Liver (tissue), 9 donors: ENCODE results near the gene CNTN1. TPM values are rescaled to one million over a fixed set of nuclear protein-coding genes. Genes with fewer than 3 reads are reported as not detected.

Experiments
- DNase-seq: peaks from one replicate; pipeline ENCODE4 v3.0.0-alpha.2; 2017; ENCODE audit warnings: low spot score
- H3K27ac ChIP-seq, 2 donors: one replicate each; pipeline ENCODE4 v1.7.0; 2013; ENCODE audit warnings: inconsistent platforms in 2 of 2, low read length in 2 of 2, control low read depth in 1 of 2, low read depth in 1 of 2, mild to moderate bottlenecking in 1 of 2
- H3K27me3 ChIP-seq, 4 donors: one replicate each; pipeline versions ENCODE4 v1.6.1 to v1.7.0; 2013; ENCODE audit warnings: low read length in 3 of 4, inconsistent platforms in 1 of 4, mild to moderate bottlenecking in 1 of 4, moderate library complexity in 1 of 4; ENCODE audit not compliant: control insufficient read depth in 4 of 4, insufficient read depth in 4 of 4
- H3K36me3 ChIP-seq, 4 donors: one replicate each; pipeline versions ENCODE4 v1.6.1 to v1.7.0; 2013; ENCODE audit warnings: low read length in 3 of 4, mild to moderate bottlenecking in 3 of 4, low read depth in 1 of 4, moderate library complexity in 1 of 4; ENCODE audit not compliant: control insufficient read depth in 4 of 4, insufficient read depth in 3 of 4
- H3K4me1 ChIP-seq, 4 donors: one replicate each; pipeline versions ENCODE4 v1.6.1 to v1.7.0; 2013; ENCODE audit warnings: low read length in 3 of 4, mild to moderate bottlenecking in 3 of 4, moderate library complexity in 1 of 4; ENCODE audit not compliant: control insufficient read depth in 4 of 4, insufficient read depth in 4 of 4
- H3K4me3 ChIP-seq, 3 donors: one replicate each; pipeline versions ENCODE4 v1.6.1 to v1.7.0; 2013; ENCODE audit warnings: low read length in 3 of 3, control low read depth in 1 of 3, low read depth in 1 of 3, mild to moderate bottlenecking in 1 of 3
- H3K9ac ChIP-seq, 2 donors: one replicate each; pipeline ENCODE4 v1.7.0; 2013; ENCODE audit warnings: low read length in 2 of 2, mild to moderate bottlenecking in 2 of 2, moderate library complexity in 2 of 2, control low read depth in 1 of 2, low read depth in 1 of 2
- H3K9me3 ChIP-seq, 4 donors: one replicate each; pipeline versions ENCODE4 v1.6.1 to v1.7.0; 2013; ENCODE audit warnings: low read length in 3 of 4; ENCODE audit not compliant: control insufficient read depth in 4 of 4
- CTCF ChIP-seq: fragments of 150-350 bp; IDR thresholded peaks from 2 replicates; pipeline ENCODE4 v1.5.1; 2017; ENCODE audit warnings: improper control_type of control experiment, low read depth, low read length; ENCODE audit not compliant: missing input control
- EGR1 ChIP-seq, 2 donors: IDR thresholded peaks; 2 replicates each; pipeline ENCODE4 v1.6.1; 2016 to 2018; ENCODE audit warnings: antibody characterized with exemption in 2 of 2, low read depth in 2 of 2
- FOXA1 ChIP-seq: IDR thresholded peaks from 2 replicates; pipeline ENCODE4 v1.6.1; 2016; ENCODE audit warnings: antibody characterized with exemption
- FOXA2 ChIP-seq: IDR thresholded peaks from 2 replicates; pipeline ENCODE4 v1.6.1; 2016; ENCODE audit warnings: antibody characterized with exemption
- HNF4A ChIP-seq, 2 donors: conservative IDR thresholded peaks; 2 replicates each; pipeline ENCODE4 v1.6.1; 2016; ENCODE audit warnings: antibody characterized with exemption in 2 of 2, mild to moderate bottlenecking in 2 of 2
- HNF4G ChIP-seq: IDR thresholded peaks from 2 replicates; pipeline ENCODE4 v1.6.1; 2016; ENCODE audit warnings: antibody characterized with exemption
- JUND ChIP-seq, 2 donors: IDR thresholded peaks; 2 replicates each; pipeline ENCODE4 v1.6.1; 2016; ENCODE audit warnings: antibody characterized with exemption in 2 of 2
- NR2F2 ChIP-seq: IDR thresholded peaks from 2 replicates; pipeline ENCODE4 v1.6.1; 2016; ENCODE audit warnings: antibody characterized with exemption
- RAD21 ChIP-seq, 2 donors: IDR thresholded peaks; 2 replicates each; pipeline ENCODE4 v1.6.1; 2016; ENCODE audit warnings: antibody characterized with exemption in 2 of 2, mild to moderate bottlenecking in 2 of 2
- RXRA ChIP-seq, 2 donors: IDR thresholded peaks; 2 replicates each; pipeline ENCODE4 v1.6.1; 2017 to 2018; ENCODE audit warnings: antibody characterized with exemption in 2 of 2, mild to moderate bottlenecking in 1 of 2
- SP1 ChIP-seq: IDR thresholded peaks from 2 replicates; pipeline ENCODE4 v1.6.1; 2018; ENCODE audit warnings: antibody characterized with exemption, mild to moderate bottlenecking
- TAF1 ChIP-seq: conservative IDR thresholded peaks from 2 replicates; pipeline ENCODE4 v1.6.1; 2016; ENCODE audit warnings: antibody characterized with exemption, mild to moderate bottlenecking
- YY1 ChIP-seq: IDR thresholded peaks from 2 replicates; pipeline ENCODE4 v1.6.1; 2016; ENCODE audit warnings: antibody characterized with exemption, mild to moderate bottlenecking
- ZBTB33 ChIP-seq: IDR thresholded peaks from 2 replicates; pipeline ENCODE4 v1.6.1; 2016; ENCODE audit warnings: antibody characterized with exemption
- WGBS: extraction: QIAGEN DNeasy Blood & Tissue Kit; methylation state at CpG from one replicate; pipeline ENCODE4 v1.1.7; 2013; 5-methylcytosine and 5-hydroxymethylcytosine counted together
- polyA plus RNA-seq, 2 donors: library from polyadenylated mRNA; stranded (reverse) in 1 of 2; unstranded in 1 of 2; fragments of 200-250 nt in 1 of 2; fragments of >200 nt in 1 of 2; fragmentation: Nextera tagmentation in 1 of 2; extraction: Ambion mirVana in 1 of 2; gene quantifications; one replicate each; pipeline versions ENCODE4 v1.2.1 to v1.2.3, GENCODE V29; 2013 to 2015
- total RNA-seq, 2 donors: library from RNA; depleted of rRNA; stranded (reverse); fragments of >200 nt; gene quantifications; one replicate each; pipeline ENCODE4 v1.2.3, GENCODE V29; 2014
- TF ChIP-seq, protein P1 (sequence below): IDR thresholded peaks from 2 replicates; pipeline ENCODE4 v1.6.1; 2016; ENCODE audit warnings: antibody characterized with exemption, mild to moderate bottlenecking
- TF ChIP-seq, protein P2 (sequence below): IDR thresholded peaks from 2 replicates; pipeline ENCODE4 v1.6.1; 2016; ENCODE audit warnings: antibody characterized with exemption
- TF ChIP-seq, protein P3 (sequence below): IDR thresholded peaks from 2 replicates; pipeline ENCODE4 v1.6.1; 2016; ENCODE audit warnings: antibody characterized with exemption
- donor health status: healthy.
- donor health status: healthy.
- donor health status: healthy.
- donor health status: healthy.
- donor health status: healthy.

The CNTN1 gene
- total and polyA plus RNA-seq, 4 donors, result 0.03 to 1.2 (median 0.43) TPM

- Histone ChIP-seq H3K9ac (no peak overlapping the region), H3K4me1 (no peaks in the 10 kb centered on the region), H3K27me3 (peaks cover 0 to 2% (median 0%) of the 10 kb centered on the region in 4 donors), H3K27ac (no peak overlapping the region), H3K9me3 (no peaks in the 10 kb centered on the region), H3K4me3 (no peak overlapping the region), H3K36me3 (no peaks in the 10 kb centered on the region)
- TF ChIP-seq, protein P1, sequence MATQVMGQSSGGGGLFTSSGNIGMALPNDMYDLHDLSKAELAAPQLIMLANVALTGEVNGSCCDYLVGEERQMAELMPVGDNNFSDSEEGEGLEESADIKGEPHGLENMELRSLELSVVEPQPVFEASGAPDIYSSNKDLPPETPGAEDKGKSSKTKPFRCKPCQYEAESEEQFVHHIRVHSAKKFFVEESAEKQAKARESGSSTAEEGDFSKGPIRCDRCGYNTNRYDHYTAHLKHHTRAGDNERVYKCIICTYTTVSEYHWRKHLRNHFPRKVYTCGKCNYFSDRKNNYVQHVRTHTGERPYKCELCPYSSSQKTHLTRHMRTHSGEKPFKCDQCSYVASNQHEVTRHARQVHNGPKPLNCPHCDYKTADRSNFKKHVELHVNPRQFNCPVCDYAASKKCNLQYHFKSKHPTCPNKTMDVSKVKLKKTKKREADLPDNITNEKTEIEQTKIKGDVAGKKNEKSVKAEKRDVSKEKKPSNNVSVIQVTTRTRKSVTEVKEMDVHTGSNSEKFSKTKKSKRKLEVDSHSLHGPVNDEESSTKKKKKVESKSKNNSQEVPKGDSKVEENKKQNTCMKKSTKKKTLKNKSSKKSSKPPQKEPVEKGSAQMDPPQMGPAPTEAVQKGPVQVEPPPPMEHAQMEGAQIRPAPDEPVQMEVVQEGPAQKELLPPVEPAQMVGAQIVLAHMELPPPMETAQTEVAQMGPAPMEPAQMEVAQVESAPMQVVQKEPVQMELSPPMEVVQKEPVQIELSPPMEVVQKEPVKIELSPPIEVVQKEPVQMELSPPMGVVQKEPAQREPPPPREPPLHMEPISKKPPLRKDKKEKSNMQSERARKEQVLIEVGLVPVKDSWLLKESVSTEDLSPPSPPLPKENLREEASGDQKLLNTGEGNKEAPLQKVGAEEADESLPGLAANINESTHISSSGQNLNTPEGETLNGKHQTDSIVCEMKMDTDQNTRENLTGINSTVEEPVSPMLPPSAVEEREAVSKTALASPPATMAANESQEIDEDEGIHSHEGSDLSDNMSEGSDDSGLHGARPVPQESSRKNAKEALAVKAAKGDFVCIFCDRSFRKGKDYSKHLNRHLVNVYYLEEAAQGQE, result no peak
- no peak for TF ChIP-seq CTCF
- no peak for TF ChIP-seq HNF4G
- TF ChIP-seq, protein P2, sequence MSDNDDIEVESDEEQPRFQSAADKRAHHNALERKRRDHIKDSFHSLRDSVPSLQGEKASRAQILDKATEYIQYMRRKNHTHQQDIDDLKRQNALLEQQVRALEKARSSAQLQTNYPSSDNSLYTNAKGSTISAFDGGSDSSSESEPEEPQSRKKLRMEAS, result no peak
- TF ChIP-seq FOXA2, result no peak
- no peak for TF ChIP-seq NR2F2
- TF ChIP-seq RAD21 (IDR thresholded peaks at IDR 0.05), result no peak
- no peak for TF ChIP-seq SP1
- no peak for TF ChIP-seq FOXA1
- no peak for TF ChIP-seq RXRA (IDR thresholded peaks at IDR 0.05)
- TF ChIP-seq, protein P3, sequence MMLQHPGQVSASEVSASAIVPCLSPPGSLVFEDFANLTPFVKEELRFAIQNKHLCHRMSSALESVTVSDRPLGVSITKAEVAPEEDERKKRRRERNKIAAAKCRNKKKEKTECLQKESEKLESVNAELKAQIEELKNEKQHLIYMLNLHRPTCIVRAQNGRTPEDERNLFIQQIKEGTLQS, result no peak
- 66% methylated on average over 1 of the region's 1 CpG for WGBS
- no peak for DNase-seq
Measured at GRCh38 chr12:40992674-40993073, 300.4 kb downstream of the CNTN1 start.

GRCh38 chr12:40993158-40993557, 300.9 kb downstream of the CNTN1 start:
- Histone ChIP-seq H3K36me3 (no peaks in the 10 kb centered on the region), H3K4me3 (no peak overlapping the region), H3K27ac (no peak overlapping the region), H3K27me3 (peaks cover 0 to 2% (median 0%) of the 10 kb centered on the region in 4 donors), H3K9ac (no peak overlapping the region), H3K4me1 (no peaks in the 10 kb centered on the region), H3K9me3 (no peaks in the 10 kb centered on the region)
- DNase-seq, result no peak
- 87% methylated on average over 3 of the region's 3 CpGs for WGBS
- no peak for TF ChIP-seq RAD21 (IDR thresholded peaks at IDR 0.05)
- no peak for TF ChIP-seq NR2F2
- TF ChIP-seq HNF4A (conservative IDR thresholded peaks at IDR 0.05), result no peak
- no peak for TF ChIP-seq ZBTB33
- no peak for TF ChIP-seq YY1
- no peak for TF ChIP-seq FOXA2
- no peak for TF ChIP-seq CTCF
- no peak for TF ChIP-seq EGR1 (IDR thresholded peaks at IDR 0.05; ENCODE audit: low read depth in 2 of 2)
- TF ChIP-seq JUND (IDR thresholded peaks at IDR 0.05), result no peak
- no peak for TF ChIP-seq FOXA1
- no peak for TF ChIP-seq RXRA (IDR thresholded peaks at IDR 0.05)
- TF ChIP-seq TAF1, result no peak
- TF ChIP-seq, protein P1, result no peak
- TF ChIP-seq, protein P3, result no peak
- no peak for TF ChIP-seq HNF4G
- TF ChIP-seq, protein P2, result no peak
